HepG2 (cell line): ENCODE results near the gene SHTN1. TPM values are rescaled to one million over a fixed set of nuclear protein-coding genes. Genes with fewer than 3 reads are reported as not detected.
A peak's percentile ranks its signal among the peaks of the same experiment; 100 is the strongest.

Source experiments
- AHR ChIP-seq: IDR thresholded peaks from 2 replicates; pipeline ENCODE4 v1.6.1; 2018; ENCODE audit warnings: missing genetic modification reagents, missing compliant biosample characterization
- FOXA3 ChIP-seq: IDR thresholded peaks from 2 replicates; pipeline ENCODE4 v1.6.1; 2016; ENCODE audit warnings: missing genetic modification reagents, missing compliant biosample characterization
- GABPA ChIP-seq, 2 experiments: IDR thresholded peaks; 2 replicates each; pipeline ENCODE4 v1.6.1; 2011 to 2016; ENCODE audit warnings: low read depth in 2 of 2, low read length in 1 of 2, missing biosample characterization in 1 of 2, missing genetic modification characterization in 1 of 2
- HOXA5 ChIP-seq: sonication (generic); formaldehyde crosslinking; IDR thresholded peaks from 2 replicates; pipeline ENCODE4 v1.4.0; 2020; ENCODE audit warnings: missing genetic modification reagents
- NFRKB ChIP-seq: fragments of 450-650 bp; IDR thresholded peaks from 2 replicates; pipeline ENCODE4 v1.6.1; 2017
- POLR2AphosphoS5 ChIP-seq: IDR thresholded peaks from 2 replicates; pipeline ENCODE4 v1.6.1; 2012; ENCODE audit warnings: low read depth, low read length
- SNAPC2 ChIP-seq: sonication (generic); formaldehyde crosslinking; IDR thresholded peaks from 2 replicates; pipeline ENCODE4 v1.8.1; 2022; ENCODE audit warnings: mild to moderate bottlenecking, missing genetic modification reagents
- SOX13 ChIP-seq, 3 experiments: fragments of 450-650 bp in 1 of 3; sonication (generic) in 1 of 3; formaldehyde crosslinking in 1 of 3; IDR thresholded peaks in 2 of 3; conservative IDR thresholded peaks in 1 of 3; 2 replicates each; pipeline versions ENCODE4 v1.5.0 to v1.6.1; 2016 to 2020; ENCODE audit warnings: antibody characterized with exemption in 1 of 3, mild to moderate bottlenecking in 1 of 3, missing compliant biosample characterization in 1 of 3, missing genetic modification reagents in 1 of 3, moderate library complexity in 1 of 3
- TBP ChIP-seq: sonication (generic); formaldehyde crosslinking; IDR thresholded peaks from 2 replicates; pipeline ENCODE4 v1.5.0; 2020; ENCODE audit warnings: missing genetic modification reagents
- TBX3 ChIP-seq: fragments of 450-650 bp; IDR thresholded peaks from 2 replicates; pipeline ENCODE4 v1.6.1; 2017; ENCODE audit warnings: antibody characterized with exemption, mild to moderate bottlenecking, inconsistent platforms, borderline replicate concordance
- ZBTB7B ChIP-seq: sonication (generic); formaldehyde crosslinking; IDR thresholded peaks from 2 replicates; pipeline ENCODE4 v1.4.0; 2020; ENCODE audit warnings: missing genetic modification reagents
- ZEB1 ChIP-seq: IDR thresholded peaks from 2 replicates; pipeline ENCODE4 v1.6.1; 2012; ENCODE audit warnings: mild to moderate bottlenecking, low read depth, inconsistent platforms; ENCODE audit not compliant: insufficient replicate concordance
- ZKSCAN5 ChIP-seq: sonication (generic); formaldehyde crosslinking; IDR thresholded peaks from 2 replicates; pipeline ENCODE4 v1.5.1; 2020; ENCODE audit warnings: mild to moderate bottlenecking, missing genetic modification reagents
- ZNF138 ChIP-seq: sonication (generic); formaldehyde crosslinking; IDR thresholded peaks from 2 replicates; pipeline ENCODE4 v1.5.0; 2020; ENCODE audit warnings: mild to moderate bottlenecking, low read depth, missing genetic modification reagents
- ZNF205 ChIP-seq: IDR thresholded peaks from 2 replicates; pipeline ENCODE4 v1.6.1; 2018; ENCODE audit warnings: missing biosample characterization, missing genetic modification reagents
- ZNF431 ChIP-seq: sonication (generic); formaldehyde crosslinking; IDR thresholded peaks from 2 replicates; pipeline ENCODE4 v1.9.0; 2022; ENCODE audit warnings: missing genetic modification reagents, low read depth, mild to moderate bottlenecking, borderline replicate concordance
- ZNF451 ChIP-seq: sonication (generic); formaldehyde crosslinking; IDR thresholded peaks from 2 replicates; pipeline ENCODE4 v1.5.0; 2020; ENCODE audit warnings: mild to moderate bottlenecking, missing genetic modification reagents
- ZNF619 ChIP-seq: sonication (generic); formaldehyde crosslinking; IDR thresholded peaks from 2 replicates; pipeline ENCODE4 v1.4.0; 2020; ENCODE audit warnings: mild to moderate bottlenecking, missing genetic modification reagents
- ZNF713 ChIP-seq: sonication (generic); formaldehyde crosslinking; IDR thresholded peaks from 2 replicates; pipeline ENCODE4 v1.4.0; 2020; ENCODE audit warnings: mild to moderate bottlenecking, missing genetic modification reagents
- ZNF777 ChIP-seq: sonication (generic); formaldehyde crosslinking; IDR thresholded peaks from 2 replicates; pipeline ENCODE4 v1.4.0; 2020; ENCODE audit warnings: missing genetic modification reagents
- ZNF780A ChIP-seq: sonication (generic); formaldehyde crosslinking; IDR thresholded peaks from 2 replicates; pipeline ENCODE4 v1.8.0; 2022; ENCODE audit warnings: mild to moderate bottlenecking, missing genetic modification reagents, moderate library complexity
- polyA plus RNA-seq, 8 experiments: library from polyadenylated mRNA; depleted of rRNA in 3 of 8; stranded (reverse) in 7 of 8; unstranded in 1 of 8; fragments of >200 nt; fragmentation: Illumina TruSeq in 4 of 8; extraction: Trizol in 4 of 8; gene quantifications; 2 replicates each; pipeline versions ENCODE4 v1.2.1 to v1.2.3, GENCODE V29; 2011 to 2016; ENCODE audit warnings: low read depth in 4 of 8, missing spikeins in 1 of 8, mixed read lengths in 1 of 8; ENCODE audit not compliant: insufficient read depth in 1 of 8
- total RNA-seq, 5 experiments: library from RNA; depleted of rRNA; stranded (reverse); fragments of >200 nt; fragmentation: Illumina TruSeq; extraction: Trizol; gene quantifications; 2 replicates each; pipeline ENCODE4 v1.2.3, GENCODE V29; 2016; ENCODE audit warnings: low read depth in 1 of 5
- TF ChIP-seq, protein P1 (sequence below): sonication (generic); formaldehyde crosslinking; IDR thresholded peaks from 2 replicates; pipeline ENCODE4 v1.4.0; 2020; ENCODE audit warnings: missing genetic modification reagents
- TF ChIP-seq, protein P2 (sequence below): sonication (generic); formaldehyde crosslinking; IDR thresholded peaks from 2 replicates; pipeline ENCODE4 v1.8.1; 2023; ENCODE audit warnings: mild to moderate bottlenecking, missing genetic modification reagents
- TF ChIP-seq, protein P3 (sequence below): sonication (generic); formaldehyde crosslinking; IDR thresholded peaks from 2 replicates; pipeline ENCODE4 v1.4.0; 2020; ENCODE audit warnings: missing genetic modification reagents
- TF ChIP-seq, protein P4 (sequence below): sonication (generic); formaldehyde crosslinking; IDR thresholded peaks from 2 replicates; pipeline ENCODE4 v1.9.0; 2021; ENCODE audit warnings: missing genetic modification reagents, borderline replicate concordance
- TF ChIP-seq, protein P5 (sequence below): conservative IDR thresholded peaks from 2 replicates; pipeline ENCODE4 v1.6.1; 2018; ENCODE audit warnings: missing genetic modification reagents

SHTN1 gene
- total and polyA plus RNA-seq, 2 of the 13 experiments (the other 11 are each of a cell fraction or from before 2014, with no cell fraction given), result 11.3 to 15.6 TPM

DNA sequence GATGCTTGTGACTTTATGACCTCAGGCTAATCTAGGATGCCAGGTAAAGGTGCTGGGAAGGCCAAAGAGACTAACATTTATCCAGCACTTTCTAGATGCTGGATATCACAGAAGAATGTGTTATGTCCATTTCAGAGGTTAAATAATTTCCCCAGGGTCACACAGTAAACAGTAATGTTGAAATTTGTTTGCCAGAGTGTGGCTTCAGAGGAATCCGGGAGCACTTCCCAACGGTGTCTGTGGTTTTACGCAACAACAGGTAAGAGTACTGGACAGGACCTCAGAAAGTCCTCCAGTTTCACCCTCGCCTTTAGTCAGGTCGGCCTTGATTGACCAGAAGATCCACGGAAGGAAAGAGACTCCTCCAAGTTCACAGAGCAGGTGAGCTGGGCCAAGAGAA, 1.7 kb downstream of the SHTN1 start (continued):
- TF ChIP-seq ZNF619 (CRISPR knock-in tag) (no peak), HOXA5 (CRISPR knock-in tag) (no peak), AHR (CRISPR knock-in tag) (no peak), ZNF138 (CRISPR knock-in tag) (no peak), ZNF431 (no peak), POLR2AphosphoS5 (no peak), TBX3 (peak; percentile 33; the same call in 1 of the 2 replicates), TBP (no peak), ZNF780A (no peak), ZKSCAN5 (CRISPR knock-in tag) (no peak), GABPA (IDR thresholded peaks at IDR 0.05; ENCODE audit: low read depth, low read length) (no peak), GABPA (CRISPR knock-in tag; IDR thresholded peaks at IDR 0.05; ENCODE audit: low read depth) (no peak), FOXA3 (CRISPR knock-in tag) (peak; percentile 83), ZNF451 (CRISPR knock-in tag) (no peak), NFRKB (no peak), ZEB1 (peak; percentile 65), ZNF205 (CRISPR knock-in tag) (0 out of 2 replicates have a peak, but pooled peaks have one; percentile 33), SNAPC2 (CRISPR knock-in tag) (no peak), ZNF713 (CRISPR knock-in tag) (no peak), SOX13 (IDR thresholded peaks at IDR 0.05) (no peak), SOX13 (CRISPR knock-in tag; conservative IDR thresholded peaks at IDR 0.05 in 1 of 2, IDR thresholded peaks at IDR 0.05 in 1 of 2) (peak in 1 of 2 experiments; percentile 60; a peak in 1 of 4 replicates), ZNF777 (no peak), ZBTB7B (CRISPR knock-in tag) (no peak)
- TF ChIP-seq, protein P1, sequence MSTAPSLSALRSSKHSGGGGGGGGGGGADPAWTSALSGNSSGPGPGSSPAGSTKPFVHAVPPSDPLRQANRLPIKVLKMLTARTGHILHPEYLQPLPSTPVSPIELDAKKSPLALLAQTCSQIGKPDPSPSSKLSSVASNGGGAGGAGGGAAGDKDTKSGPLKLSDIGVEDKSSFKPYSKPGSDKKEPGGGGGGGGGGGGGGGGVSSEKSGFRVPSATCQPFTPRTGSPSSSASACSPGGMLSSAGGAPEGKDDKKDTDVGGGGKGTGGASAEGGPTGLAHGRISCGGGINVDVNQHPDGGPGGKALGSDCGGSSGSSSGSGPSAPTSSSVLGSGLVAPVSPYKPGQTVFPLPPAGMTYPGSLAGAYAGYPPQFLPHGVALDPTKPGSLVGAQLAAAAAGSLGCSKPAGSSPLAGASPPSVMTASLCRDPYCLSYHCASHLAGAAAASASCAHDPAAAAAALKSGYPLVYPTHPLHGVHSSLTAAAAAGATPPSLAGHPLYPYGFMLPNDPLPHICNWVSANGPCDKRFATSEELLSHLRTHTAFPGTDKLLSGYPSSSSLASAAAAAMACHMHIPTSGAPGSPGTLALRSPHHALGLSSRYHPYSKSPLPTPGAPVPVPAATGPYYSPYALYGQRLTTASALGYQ, result no peak
- TF ChIP-seq, protein P2, sequence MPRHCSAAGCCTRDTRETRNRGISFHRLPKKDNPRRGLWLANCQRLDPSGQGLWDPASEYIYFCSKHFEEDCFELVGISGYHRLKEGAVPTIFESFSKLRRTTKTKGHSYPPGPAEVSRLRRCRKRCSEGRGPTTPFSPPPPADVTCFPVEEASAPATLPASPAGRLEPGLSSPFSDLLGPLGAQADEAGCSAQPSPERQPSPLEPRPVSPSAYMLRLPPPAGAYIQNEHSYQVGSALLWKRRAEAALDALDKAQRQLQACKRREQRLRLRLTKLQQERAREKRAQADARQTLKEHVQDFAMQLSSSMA (CRISPR knock-in tag), result no peak
- TF ChIP-seq, protein P3, sequence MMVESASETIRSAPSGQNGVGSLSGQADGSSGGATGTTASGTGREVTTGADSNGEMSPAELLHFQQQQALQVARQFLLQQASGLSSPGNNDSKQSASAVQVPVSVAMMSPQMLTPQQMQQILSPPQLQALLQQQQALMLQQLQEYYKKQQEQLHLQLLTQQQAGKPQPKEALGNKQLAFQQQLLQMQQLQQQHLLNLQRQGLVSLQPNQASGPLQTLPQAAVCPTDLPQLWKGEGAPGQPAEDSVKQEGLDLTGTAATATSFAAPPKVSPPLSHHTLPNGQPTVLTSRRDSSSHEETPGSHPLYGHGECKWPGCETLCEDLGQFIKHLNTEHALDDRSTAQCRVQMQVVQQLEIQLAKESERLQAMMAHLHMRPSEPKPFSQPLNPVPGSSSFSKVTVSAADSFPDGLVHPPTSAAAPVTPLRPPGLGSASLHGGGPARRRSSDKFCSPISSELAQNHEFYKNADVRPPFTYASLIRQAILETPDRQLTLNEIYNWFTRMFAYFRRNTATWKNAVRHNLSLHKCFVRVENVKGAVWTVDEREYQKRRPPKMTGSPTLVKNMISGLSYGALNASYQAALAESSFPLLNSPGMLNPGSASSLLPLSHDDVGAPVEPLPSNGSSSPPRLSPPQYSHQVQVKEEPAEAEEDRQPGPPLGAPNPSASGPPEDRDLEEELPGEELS (CRISPR knock-in tag), result peak; percentile 88
- TF ChIP-seq, protein P4, sequence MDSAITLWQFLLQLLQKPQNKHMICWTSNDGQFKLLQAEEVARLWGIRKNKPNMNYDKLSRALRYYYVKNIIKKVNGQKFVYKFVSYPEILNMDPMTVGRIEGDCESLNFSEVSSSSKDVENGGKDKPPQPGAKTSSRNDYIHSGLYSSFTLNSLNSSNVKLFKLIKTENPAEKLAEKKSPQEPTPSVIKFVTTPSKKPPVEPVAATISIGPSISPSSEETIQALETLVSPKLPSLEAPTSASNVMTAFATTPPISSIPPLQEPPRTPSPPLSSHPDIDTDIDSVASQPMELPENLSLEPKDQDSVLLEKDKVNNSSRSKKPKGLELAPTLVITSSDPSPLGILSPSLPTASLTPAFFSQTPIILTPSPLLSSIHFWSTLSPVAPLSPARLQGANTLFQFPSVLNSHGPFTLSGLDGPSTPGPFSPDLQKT (CRISPR knock-in tag), result no peak
- TF ChIP-seq, protein P5, sequence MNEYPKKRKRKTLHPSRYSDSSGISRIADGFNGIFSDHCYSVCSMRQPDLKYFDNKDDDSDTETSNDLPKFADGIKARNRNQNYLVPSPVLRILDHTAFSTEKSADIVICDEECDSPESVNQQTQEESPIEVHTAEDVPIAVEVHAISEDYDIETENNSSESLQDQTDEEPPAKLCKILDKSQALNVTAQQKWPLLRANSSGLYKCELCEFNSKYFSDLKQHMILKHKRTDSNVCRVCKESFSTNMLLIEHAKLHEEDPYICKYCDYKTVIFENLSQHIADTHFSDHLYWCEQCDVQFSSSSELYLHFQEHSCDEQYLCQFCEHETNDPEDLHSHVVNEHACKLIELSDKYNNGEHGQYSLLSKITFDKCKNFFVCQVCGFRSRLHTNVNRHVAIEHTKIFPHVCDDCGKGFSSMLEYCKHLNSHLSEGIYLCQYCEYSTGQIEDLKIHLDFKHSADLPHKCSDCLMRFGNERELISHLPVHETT (CRISPR knock-in tag), result no peak
